ENCODE results near the gene OARD1. TPM values are rescaled to one million over a fixed set of nuclear protein-coding genes. Genes with fewer than 3 reads are reported as not detected.
A peak's percentile ranks its signal among the peaks of the same experiment; 100 is the strongest.

The OARD1 gene
- total and polyA plus RNA-seq, 2 of the 8 experiments (the other 6 are each of a cell fraction or from before 2014, with no cell fraction given), result 16.8 to 35.8 TPM

DNA sequence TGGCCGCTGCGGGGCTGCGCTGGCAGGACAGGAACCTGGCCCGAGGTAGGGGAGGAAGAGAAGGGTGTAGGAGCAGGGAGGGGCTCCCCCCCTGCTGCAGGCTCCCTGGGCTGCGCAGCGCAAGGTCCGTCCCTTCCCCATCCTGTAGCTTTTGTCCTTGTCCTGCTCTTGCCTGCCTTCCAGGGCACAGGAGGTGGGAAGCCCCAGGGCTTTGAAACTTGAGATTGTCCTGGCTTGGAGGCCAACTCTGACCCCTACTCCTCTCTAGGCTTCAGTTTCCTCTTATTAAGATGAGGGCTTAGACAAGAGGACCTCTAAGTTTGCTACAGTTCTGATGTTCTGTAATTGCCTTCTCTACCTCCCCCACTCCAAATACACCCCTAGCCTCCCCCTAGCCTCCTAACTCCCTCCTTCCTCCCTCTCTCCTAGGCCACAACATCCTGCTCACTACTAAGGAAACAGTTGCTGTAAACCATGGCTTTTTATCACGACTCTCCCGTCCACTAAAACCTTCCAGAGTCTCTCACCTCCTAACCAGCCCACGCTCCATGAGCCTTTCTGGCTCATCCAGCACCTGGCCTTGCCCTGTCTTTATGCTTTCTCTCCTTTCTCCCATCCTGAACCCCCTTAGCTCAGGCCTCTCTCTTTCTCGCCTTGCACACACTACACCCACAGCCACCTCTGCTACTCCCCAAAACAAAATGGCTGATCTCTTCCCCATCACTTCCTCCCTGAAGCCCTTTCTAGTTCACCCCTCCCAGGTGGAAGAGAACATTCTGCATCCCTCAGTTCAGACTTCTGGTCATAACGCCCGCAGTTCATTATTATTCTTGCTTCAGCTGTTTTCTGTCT, 43.4 kb downstream of the OARD1 start:
- peak overlapping the region; percentile 57; the same call in 1 of the 2 replicates for H2AK5ac ChIP-seq (ENCODE audit: low read depth, low read length)
- H2BK15ac ChIP-seq (ENCODE audit: low read length), result peak overlapping the region; percentile 84; the same call in 1 of the 2 replicates
- no peaks in the 10 kb centered on the region for H4K20me1 ChIP-seq (replicated peaks in 1 of 2; ENCODE audit: control insufficient read depth in 1 of 2, insufficient read depth in 2 of 2, low read length in 2 of 2)
- H2BK12ac ChIP-seq (ENCODE audit: low read depth, low read length), result peak overlapping the region; percentile 60
- no peak for TF ChIP-seq CHD1 (IDR thresholded peaks at IDR 0.05; ENCODE audit: low read depth, low read length)
- no peak for TF ChIP-seq NRF1 (IDR thresholded peaks at IDR 0.05; ENCODE audit: low read depth, low read length)
- TF ChIP-seq PHF8 (conservative IDR thresholded peaks at IDR 0.05; ENCODE audit: low read depth, low read length), result 0 out of 2 replicates have a peak, but pooled peaks have one; percentile 31
- TF ChIP-seq ASH2L (IDR thresholded peaks at IDR 0.05; ENCODE audit: low read length), result no peak
- TF ChIP-seq YY1 (IDR thresholded peaks at IDR 0.05; ENCODE audit: low read depth, low read length), result peak; percentile 80
- no peak for TF ChIP-seq TAF7 (optimal IDR thresholded peaks at IDR 0.05; ENCODE audit: borderline replicate concordance, low read depth, low read length)
- peak; percentile 5; the same call in 1 of the 2 replicates for TF ChIP-seq TAF1 (IDR thresholded peaks at IDR 0.05; ENCODE audit: low read depth, low read length)
- 0 out of 3 replicates have a peak, but pooled peaks of 1 of the 2 experiments have one; percentile 22 for TF ChIP-seq POLR2A (IDR thresholded peaks at IDR 0.05; ENCODE audit: control extremely low read depth in 1 of 2, low read depth in 2 of 2, low read length in 2 of 2)
- no peak overlapping the region; the same call in 1 of the 2 replicates for H3K27ac ChIP-seq (ENCODE audit: low read depth, low read length)
- H3K79me1 ChIP-seq (ENCODE audit: low read depth, low read length), result no peaks in the 10 kb centered on the region
- H3K9me3 ChIP-seq (ENCODE audit: insufficient read depth in 2 of 2, low read depth in 1 of 2, low read length in 1 of 2), result no peaks in the 10 kb centered on the region
- no peaks in the 10 kb centered on the region for H3K36me3 ChIP-seq (ENCODE audit: control insufficient read depth in 2 of 4, insufficient read depth in 4 of 4, low read length in 3 of 4)
- H2AFZ ChIP-seq (ENCODE audit: low read length), result peak overlapping the region; percentile 9; the same call in 1 of the 2 replicates
- peak overlapping the region; percentile 36 for H3K4ac ChIP-seq (replicated peaks; ENCODE audit: insufficient read length, low read depth, low read length)
- H3K27me3 ChIP-seq (replicated peaks in 1 of 4; ENCODE audit: control insufficient read depth in 3 of 4, extremely low read depth in 1 of 4, insufficient read depth in 3 of 4, low read length in 3 of 4), result no peaks in the 10 kb centered on the region; a peak in 1 of 7 replicates
- H3K56ac ChIP-seq (replicated peaks; ENCODE audit: insufficient read length, low read depth, low read length), result no peak overlapping the region
- no peak for DNase-seq (ENCODE audit: low read depth in 1 of 2, low spot score in 2 of 2)
- peak overlapping the region; percentile 23; the same call in 1 of the 2 replicates for H2BK20ac ChIP-seq (ENCODE audit: low read length)
- H3K9ac ChIP-seq (replicated peaks in 1 of 4; ENCODE audit: extremely low read depth in 1 of 4, low read depth in 3 of 4, low read length in 3 of 4), result peak overlapping the region in 2 of 4 experiments; percentile 45 to 54; a peak in 4 of 7 replicates
- H3K4me2 ChIP-seq (ENCODE audit: insufficient read depth in 1 of 2, low read depth in 2 of 2, low read length in 2 of 2), result peak overlapping the region; percentile 29 to 88
- H3K79me2 ChIP-seq (ENCODE audit: control insufficient read depth in 1 of 2, insufficient read depth in 2 of 2, low read length in 2 of 2), result no peaks in the 10 kb centered on the region
- H3K23me2 ChIP-seq (ENCODE audit: low read depth, low read length), result peaks cover 7% of the 10 kb centered on the region
- CTCF ChIA-PET (ENCODE audit: partially characterized antibody), result interaction anchor here (0.5 to 11.8 kb wide), 45 partner anchors 8 to 1105 kb away, joined by 3 to 199 read pairs (median 5); partner anchors contain the start of genes APOBEC2, TSPO2 and UNC5CL
- no peak for FAIRE-seq
- peak overlapping the region; percentile 12 to 68 (median 57) for H3K4me3 ChIP-seq (ENCODE audit: extremely low read depth in 1 of 4, insufficient read depth in 2 of 4, low read depth in 3 of 4, low read length in 4 of 4)
- H3K4me1 ChIP-seq (replicated peaks in 1 of 4; ENCODE audit: control insufficient read depth in 3 of 4, insufficient read depth in 4 of 4, low read length in 3 of 4), result peaks cover 0 to 11% (median 3%) of the 10 kb centered on the region in 4 experiments; a peak in 5 of 7 replicates
- H4K8ac ChIP-seq (ENCODE audit: extremely low read depth, insufficient read depth, low read length), result peak overlapping the region; percentile 85; the same call in 1 of the 2 replicates
- H4K5ac ChIP-seq (ENCODE audit: insufficient read length, low read depth, low read length), result peak overlapping the region; percentile 1
- no peak overlapping the region for H3K14ac ChIP-seq (ENCODE audit: insufficient read length)
- peak overlapping the region; percentile 86; the same call in 1 of the 2 replicates for H2BK5ac ChIP-seq (ENCODE audit: low read depth, low read length)
- no peak overlapping the region for H3K23ac ChIP-seq (ENCODE audit: insufficient read length)
- H4K91ac ChIP-seq (replicated peaks; ENCODE audit: insufficient read length, low read length), result peak overlapping the region; percentile 95
- POLR2A ChIA-PET (ENCODE audit: partially characterized antibody), result interaction anchor here (0.6 to 2.0 kb wide), 20 partner anchors 9 to 965 kb away, joined by 3 to 9 read pairs (median 4); partner anchors contain the start of genes NFYA, OARD1 and UNC5CL
- H2BK120ac ChIP-seq (replicated peaks; ENCODE audit: low read depth, low read length), result no peak overlapping the region
- peak overlapping the region; percentile 97 for H3K18ac ChIP-seq (ENCODE audit: extremely low read depth, low read length)
- 53% methylated on average over 13 of the region's 13 CpGs; no CpG with 5 or more reads in 1 of the 2 experiments for WGBS, 2 experiments (ENCODE audit: extremely low coverage in 1 of 2, insufficient coverage in 1 of 2, insufficient read length in 1 of 2, insufficient replicate concordance in 2 of 2, low coverage in 1 of 2, low lambda C conversion rate in 2 of 2, missing lambda C conversion rate in 1 of 2)
